NCI-H2227 (cell line): Measurements from ENCODE around the gene LCK.

ENCODE experiments used
- DNase-seq: peaks from one replicate; lab custom pipeline; 2025; ENCODE audit not compliant: unreplicated experiment; lab: John Stamatoyannopoulos, UW

The LCK gene

GRCh38 chr1:32250893-32251716, at the start of gene LCK:
LCK (plus strand) TSS chr1:32251265; CDS start chr1:32274330, 23,065 bp downstream.
- DNase-seq, result no peak

GRCh38 chr1:32204943-32205361, 46.1 kb upstream of the LCK start:
- no peak for DNase-seq

- DNase-seq, result peak; percentile 97
These were observed 45.4 kb upstream of the LCK start, which contains the start of gene IQCC for GRCh38 chr1:32205401-32206370. IQCC (plus strand) TSS chr1:32205671; CDS start chr1:32205682, 11 bp downstream.

- no peak for DNase-seq
These were observed 42.6 kb upstream of the LCK start for GRCh38 chr1:32208469-32208868.

GRCh38 chr1:32208891-32209328, 42.2 kb upstream of the LCK start, which contains the start of gene DCDC2B:
DCDC2B (plus strand) TSS chr1:32209089; CDS start chr1:32209094, 5 bp downstream.
- peak; percentile 86 for DNase-seq

GRCh38 chr1:32215629-32216480, 35.2 kb upstream of the LCK start:
- DNase-seq, result peak; percentile 86

GRCh38 chr1:32216566-32216965, 34.5 kb upstream of the LCK start:
- DNase-seq, result no peak

- no peak for DNase-seq
These were observed 32.0 kb upstream of the LCK start for GRCh38 chr1:32219022-32219421.

GRCh38 chr1:32220746-32221580, 30.1 kb upstream of the LCK start:
- DNase-seq, result no peak

GRCh38 chr1:32221581-32221979, 29.5 kb upstream of the LCK start:
- no peak for DNase-seq

- peak; percentile 96 for DNase-seq
These were observed 28.9 kb upstream of the LCK start, which contains the start of the genes EIF3I and TMEM234 for GRCh38 chr1:32221980-32222755. EIF3I (plus strand) TSS chr1:32222407; CDS start chr1:32222442, 35 bp downstream. TMEM234 (minus strand) TSS chr1:32222353; CDS start chr1:32222322, 31 bp downstream.

- DNase-seq, result no peak
These were observed 27.4 kb upstream of the LCK start for GRCh38 chr1:32223683-32224082.

- no peak for DNase-seq
These were observed 26.8 kb upstream of the LCK start for GRCh38 chr1:32224285-32224684.

GRCh38 chr1:32228771-32229170, 22.3 kb upstream of the LCK start:
- no peak for DNase-seq

GRCh38 chr1:32231843-32232432, 19.1 kb upstream of the LCK start:
- DNase-seq, result no peak

- peak; percentile 25 for DNase-seq
These were observed 18.3 kb upstream of the LCK start for GRCh38 chr1:32232558-32233304.

GRCh38 chr1:32234792-32235191, 16.3 kb upstream of the LCK start:
- no peak for DNase-seq

- peak; percentile 28 for DNase-seq
These were observed 11.7 kb upstream of the LCK start for GRCh38 chr1:32239337-32239736.
